ENCODE data around the gene PLA2G10.
"Not testable (repeated sequence)": the region's sequence is repeated elsewhere in the genome, so short reads cannot be mapped to it uniquely, and the experiment has no call there.

Gene PLA2G10, protein sequence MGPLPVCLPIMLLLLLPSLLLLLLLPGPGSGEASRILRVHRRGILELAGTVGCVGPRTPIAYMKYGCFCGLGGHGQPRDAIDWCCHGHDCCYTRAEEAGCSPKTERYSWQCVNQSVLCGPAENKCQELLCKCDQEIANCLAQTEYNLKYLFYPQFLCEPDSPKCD

DNA sequence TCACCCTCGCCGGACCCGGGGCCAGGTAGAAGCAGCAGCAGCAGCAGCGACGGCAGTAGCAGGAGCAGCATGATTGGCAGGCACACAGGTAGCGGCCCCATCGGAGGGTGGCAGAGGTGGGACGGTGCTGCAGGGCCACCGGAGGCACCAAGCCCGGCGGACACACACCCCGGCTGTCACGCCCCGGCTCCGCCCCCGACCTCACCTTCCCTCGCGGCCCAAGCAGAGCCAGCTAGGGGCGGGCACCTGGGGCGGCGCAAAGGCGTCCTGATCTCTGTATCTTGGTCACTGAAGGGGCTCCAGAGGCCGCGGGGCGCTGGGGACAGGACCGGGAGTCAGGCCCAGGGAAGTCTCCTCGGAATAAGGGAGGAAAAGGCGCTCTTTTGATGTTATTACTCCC is at the start of gene PLA2G10:
Gene PLA2G10 (minus strand): TSS at position 180 of the 400 bp plus-strand sequence. CDS start 79 bp downstream, at position 101.
- DNase-seq (ENCODE audit: low spot score) = not testable (repeated sequence)

DNA sequence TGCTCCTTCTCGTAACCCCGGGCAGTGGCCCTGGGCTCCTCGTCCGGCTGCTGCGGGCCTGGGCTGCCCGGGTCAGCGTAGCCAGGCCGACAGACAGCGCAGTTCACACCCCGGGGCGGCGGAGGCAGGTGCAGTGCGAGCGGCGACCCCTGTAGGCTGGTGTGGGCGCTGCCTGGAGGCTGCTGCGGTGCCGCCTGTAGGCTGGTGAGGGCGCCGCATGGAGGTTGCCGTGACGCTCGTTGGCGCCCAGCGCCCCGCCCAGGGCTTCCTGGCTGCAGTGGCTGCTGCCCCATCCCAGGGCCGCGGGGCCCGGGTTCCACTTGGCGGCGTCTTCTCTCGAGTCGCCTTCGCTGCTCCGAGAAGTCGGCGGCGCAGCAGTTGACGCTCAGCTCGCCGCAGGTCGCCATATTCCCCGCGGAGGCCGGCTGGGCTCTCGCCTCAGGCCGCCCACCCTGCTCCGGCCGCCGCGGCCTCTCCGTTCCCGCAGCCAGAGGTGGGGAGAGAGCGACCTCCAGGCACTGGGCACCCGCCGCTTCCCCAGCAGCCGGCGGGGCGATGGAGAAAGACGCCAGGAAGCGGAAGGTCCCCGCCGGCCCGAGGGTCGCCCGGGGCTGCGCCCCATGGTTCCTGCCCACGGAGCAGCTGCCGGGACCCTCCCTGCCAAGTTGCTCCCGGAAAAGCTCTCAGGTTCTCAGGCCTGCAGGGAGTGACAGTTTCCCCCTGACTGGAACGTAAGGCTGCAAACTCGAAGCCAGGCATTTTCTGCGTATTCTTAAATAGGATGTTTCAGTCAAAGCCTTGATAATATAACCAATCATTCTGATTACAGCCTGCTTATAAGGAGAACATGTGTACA is 48.4 kb upstream of the PLA2G10 start, which contains the start of gene NPIPA2:
Gene NPIPA2 (plus strand): TSS at position 261 of the 856 bp plus-strand sequence. CDS start 5,533 bp downstream, outside the sequence.
- DNase-seq (ENCODE audit: low spot score) = not testable (repeated sequence)

DNA sequence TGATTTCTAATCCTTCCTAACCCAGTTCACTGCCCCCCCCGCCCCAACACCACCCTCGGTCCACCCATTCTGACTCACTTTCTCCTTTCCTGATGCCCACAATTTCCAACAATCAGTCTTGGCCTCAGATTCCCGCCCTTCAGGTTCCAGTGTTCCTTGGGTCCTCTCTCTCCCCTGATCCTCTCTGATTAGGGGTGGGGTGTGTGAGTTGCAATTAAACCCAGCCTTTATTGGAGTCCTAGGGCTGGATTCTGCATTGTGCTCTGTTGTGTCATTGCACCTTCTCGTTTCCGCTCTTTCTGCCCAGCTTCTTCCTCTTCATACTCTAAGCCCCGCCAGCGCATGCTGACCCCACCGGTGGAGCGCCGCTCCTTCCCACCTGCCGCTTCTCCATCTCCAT is 47.7 kb upstream of the PLA2G10 start:
- DNase-seq (ENCODE audit: low spot score) = not testable (repeated sequence)

DNA sequence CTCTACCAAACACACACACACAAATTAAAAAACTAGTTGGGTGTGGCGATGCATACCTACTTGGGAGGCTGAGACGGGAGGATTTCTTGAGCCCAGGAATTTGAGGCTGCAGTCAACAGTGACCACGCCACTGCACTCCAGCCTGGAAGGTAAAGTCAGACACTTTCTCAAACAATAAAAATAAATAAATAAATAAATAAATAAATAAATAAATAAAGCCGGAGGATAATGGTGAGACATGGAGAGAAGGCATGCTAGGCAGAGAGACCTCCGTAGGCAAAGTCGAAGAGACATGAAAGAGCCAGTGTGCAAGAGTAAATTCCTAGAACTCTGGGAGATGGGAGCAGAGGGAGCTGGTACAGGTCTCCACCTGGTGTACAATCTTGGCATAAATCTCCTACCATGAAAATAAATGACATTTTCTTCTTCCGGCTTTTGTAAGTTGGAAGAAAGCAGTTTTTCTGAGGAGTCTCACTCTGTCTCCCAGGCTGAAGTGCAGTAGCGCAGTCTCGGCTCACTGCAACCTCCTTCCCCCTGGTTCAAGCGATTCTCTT is 46.8 kb upstream of the PLA2G10 start:
- DNase-seq (ENCODE audit: low spot score) = not testable (repeated sequence)

DNA sequence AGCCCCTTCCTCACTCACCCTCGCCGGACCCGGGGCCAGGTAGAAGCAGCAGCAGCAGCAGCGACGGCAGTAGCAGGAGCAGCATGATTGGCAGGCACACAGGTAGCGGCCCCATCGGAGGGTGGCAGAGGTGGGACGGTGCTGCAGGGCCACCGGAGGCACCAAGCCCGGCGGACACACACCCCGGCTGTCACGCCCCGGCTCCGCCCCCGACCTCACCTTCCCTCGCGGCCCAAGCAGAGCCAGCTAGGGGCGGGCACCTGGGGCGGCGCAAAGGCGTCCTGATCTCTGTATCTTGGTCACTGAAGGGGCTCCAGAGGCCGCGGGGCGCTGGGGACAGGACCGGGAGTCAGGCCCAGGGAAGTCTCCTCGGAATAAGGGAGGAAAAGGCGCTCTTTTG is 39.1 kb upstream of the PLA2G10 start:
- DNase-seq (ENCODE audit: low spot score) = not testable (repeated sequence)

DNA sequence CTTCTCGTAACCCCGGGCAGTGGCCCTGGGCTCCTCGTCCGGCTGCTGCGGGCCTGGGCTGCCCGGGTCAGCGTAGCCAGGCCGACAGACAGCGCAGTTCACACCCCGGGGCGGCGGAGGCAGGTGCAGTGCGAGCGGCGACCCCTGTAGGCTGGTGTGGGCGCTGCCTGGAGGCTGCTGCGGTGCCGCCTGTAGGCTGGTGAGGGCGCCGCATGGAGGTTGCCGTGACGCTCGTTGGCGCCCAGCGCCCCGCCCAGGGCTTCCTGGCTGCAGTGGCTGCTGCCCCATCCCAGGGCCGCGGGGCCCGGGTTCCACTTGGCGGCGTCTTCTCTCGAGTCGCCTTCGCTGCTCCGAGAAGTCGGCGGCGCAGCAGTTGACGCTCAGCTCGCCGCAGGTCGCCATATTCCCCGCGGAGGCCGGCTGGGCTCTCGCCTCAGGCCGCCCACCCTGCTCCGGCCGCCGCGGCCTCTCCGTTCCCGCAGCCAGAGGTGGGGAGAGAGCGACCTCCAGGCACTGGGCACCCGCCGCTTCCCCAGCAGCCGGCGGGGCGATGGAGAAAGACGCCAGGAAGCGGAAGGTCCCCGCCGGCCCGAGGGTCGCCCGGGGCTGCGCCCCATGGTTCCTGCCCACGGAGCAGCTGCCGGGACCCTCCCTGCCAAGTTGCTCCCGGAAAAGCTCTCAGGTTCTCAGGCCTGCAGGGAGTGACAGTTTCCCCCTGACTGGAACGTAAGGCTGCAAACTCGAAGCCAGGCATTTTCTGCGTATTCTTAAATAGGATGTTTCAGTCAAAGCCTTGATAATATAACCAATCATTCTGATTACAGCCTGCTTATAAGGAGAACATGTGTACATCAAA is 9.3 kb upstream of the PLA2G10 start, which contains the start of gene NPIPA3:
Gene NPIPA3 (plus strand): TSS at position 256 of the 856 bp plus-strand sequence. CDS start 5,533 bp downstream, outside the sequence.
- DNase-seq (ENCODE audit: low spot score) = not testable (repeated sequence)

DNA sequence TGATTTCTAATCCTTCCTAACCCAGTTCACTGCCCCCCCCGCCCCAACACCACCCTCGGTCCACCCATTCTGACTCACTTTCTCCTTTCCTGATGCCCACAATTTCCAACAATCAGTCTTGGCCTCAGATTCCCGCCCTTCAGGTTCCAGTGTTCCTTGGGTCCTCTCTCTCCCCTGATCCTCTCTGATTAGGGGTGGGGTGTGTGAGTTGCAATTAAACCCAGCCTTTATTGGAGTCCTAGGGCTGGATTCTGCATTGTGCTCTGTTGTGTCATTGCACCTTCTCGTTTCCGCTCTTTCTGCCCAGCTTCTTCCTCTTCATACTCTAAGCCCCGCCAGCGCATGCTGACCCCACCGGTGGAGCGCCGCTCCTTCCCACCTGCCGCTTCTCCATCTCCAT is 8.6 kb upstream of the PLA2G10 start:
- DNase-seq (ENCODE audit: low spot score) = not testable (repeated sequence)

DNA sequence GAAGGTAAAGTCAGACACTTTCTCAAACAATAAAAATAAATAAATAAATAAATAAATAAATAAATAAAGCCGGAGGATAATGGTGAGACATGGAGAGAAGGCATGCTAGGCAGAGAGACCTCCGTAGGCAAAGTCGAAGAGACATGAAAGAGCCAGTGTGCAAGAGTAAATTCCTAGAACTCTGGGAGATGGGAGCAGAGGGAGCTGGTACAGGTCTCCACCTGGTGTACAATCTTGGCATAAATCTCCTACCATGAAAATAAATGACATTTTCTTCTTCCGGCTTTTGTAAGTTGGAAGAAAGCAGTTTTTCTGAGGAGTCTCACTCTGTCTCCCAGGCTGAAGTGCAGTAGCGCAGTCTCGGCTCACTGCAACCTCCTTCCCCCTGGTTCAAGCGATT is 7.8 kb upstream of the PLA2G10 start:
- not testable (repeated sequence) for DNase-seq (ENCODE audit: low spot score)

DNA sequence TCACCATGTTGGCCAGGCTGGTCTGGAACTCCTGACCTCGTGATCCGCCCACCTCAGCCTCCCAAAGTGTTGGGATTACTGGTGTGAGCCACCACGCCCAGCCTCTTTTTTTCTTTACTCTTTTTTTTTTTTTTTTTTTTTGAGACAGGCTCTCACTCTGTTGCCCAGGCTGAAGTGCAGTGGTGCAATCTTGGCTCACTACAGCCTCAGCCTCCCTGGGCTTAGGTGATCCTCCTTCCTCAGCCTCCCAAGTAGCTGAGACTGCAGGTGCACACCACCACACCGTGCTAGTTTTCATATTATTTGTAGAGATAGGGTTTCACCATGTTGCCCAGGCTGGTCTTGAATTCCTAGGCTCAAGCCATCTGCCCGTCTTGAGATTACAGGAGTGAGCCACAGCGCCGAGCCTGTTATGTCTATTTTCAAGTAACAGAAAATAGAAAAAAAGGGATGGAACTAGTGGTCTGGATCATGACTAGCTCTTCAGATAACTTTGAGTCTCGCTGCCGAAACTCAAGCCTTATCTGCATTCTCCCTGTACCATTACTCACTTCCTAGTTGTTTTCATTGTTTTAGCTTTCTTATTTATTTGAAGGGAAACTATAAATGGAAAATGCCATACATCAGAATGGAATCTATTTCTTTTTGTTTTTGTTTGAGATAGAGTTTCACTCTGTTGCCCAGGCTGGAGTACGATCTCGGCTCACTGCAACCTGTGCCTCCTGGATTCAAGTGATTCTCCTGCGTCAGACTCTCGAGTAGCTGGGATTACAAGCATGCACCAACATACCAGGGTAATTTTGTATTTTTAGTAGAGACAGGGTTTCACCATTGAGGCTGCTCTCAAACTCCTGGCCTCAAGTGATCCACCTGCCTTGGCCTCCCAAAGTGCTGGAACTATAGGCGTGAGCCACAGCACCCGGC is 8.0 kb downstream of the PLA2G10 start:
- DNase-seq (ENCODE audit: low spot score) = not testable (repeated sequence)

DNA sequence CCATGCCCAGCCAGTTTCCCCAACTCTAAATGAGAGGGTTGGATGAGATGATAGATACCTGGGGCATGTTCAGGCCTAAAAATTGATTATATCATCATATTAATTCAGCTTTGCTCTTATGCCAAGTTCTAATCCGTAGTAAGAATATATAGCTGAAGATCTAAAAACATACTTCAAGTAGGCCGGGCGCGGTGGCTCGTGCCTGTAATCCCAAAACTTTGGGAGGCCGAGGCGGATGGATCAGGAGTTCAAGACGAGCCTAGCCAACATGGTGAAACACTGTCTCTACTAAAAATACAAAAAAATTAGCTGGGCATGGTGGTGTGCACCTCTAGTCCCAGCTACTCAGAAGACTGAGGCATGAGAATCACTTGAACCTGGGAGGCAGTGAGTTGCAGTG is 12.0 kb downstream of the PLA2G10 start:
- no peak for DNase-seq (ENCODE audit: low spot score)

DNA sequence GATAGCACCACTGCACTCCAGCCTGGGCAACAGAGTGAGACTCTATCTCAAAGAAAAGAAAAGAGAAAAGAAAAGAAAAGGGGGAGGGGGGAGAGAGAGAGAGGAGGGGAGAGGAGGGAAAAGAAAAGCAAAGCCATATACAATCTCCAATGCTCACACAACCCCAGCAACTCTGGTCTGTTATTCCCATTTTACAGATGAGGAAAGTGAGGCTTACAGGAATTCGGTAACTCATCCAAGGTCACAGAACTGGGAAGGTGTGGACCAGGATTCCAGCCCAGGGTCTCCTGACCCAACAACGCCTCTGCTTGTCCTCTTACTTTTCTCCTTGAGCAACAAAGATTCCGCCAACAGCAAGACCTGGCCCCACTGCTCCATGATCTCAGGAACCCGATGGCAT is 13.0 kb downstream of the PLA2G10 start:
- DNase-seq (ENCODE audit: low spot score) = no peak

DNA sequence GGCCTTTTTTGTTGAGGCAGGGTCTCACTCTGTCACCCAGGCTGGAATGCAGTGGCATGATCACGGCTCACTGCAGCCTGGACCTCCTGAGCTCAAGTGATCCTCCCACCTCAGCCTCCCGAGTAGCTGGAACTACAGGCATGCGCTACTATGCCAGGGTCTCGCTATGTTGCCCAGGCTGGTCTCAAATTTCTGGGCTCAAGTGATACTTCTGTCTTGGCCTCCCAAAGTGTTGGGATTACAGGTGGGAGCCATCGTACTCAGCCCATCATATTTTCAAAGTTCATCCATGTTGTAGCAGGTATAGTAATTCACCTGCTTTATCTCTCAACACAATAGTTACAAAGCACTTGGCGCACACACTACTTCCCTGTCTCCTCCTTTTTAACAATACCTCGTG is 13.7 kb downstream of the PLA2G10 start:
- not testable (repeated sequence) for DNase-seq (ENCODE audit: low spot score)

DNA sequence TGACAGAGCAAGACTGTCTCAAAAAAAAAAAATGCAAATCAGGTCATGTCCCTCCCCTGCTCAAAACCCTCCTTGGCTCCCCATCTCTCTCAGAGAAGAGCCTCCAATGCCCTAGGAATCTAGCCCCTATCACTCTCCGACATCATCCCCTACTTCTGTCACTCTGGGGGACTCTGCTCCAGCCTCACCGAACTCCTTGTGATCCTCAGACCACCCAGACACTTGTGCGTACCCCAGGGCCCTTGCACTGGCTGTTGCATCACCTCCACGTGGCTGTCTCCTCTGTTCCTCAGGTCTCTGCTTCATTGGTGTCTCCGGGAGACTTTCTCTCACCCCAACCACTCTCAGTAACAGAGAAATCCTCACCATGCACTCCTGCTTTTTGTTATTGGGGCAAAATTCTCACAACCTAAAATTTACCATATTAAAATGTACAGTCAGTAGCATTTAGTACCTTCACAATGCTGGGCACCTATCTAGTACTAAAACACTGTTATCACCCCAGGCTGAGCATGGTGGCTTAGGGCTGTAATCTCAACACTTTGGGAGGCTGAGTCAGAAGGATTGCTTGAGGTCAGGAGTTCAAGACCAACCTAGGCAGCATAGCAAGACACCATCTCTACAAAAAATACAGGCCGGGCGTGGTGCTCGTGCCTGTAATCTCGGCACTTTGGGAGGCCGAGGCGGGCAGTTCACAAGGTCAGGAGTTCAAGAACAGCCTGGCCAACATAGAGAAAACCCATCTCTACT is 15.2 kb downstream of the PLA2G10 start:
- no peak for DNase-seq (ENCODE audit: low spot score)

DNA sequence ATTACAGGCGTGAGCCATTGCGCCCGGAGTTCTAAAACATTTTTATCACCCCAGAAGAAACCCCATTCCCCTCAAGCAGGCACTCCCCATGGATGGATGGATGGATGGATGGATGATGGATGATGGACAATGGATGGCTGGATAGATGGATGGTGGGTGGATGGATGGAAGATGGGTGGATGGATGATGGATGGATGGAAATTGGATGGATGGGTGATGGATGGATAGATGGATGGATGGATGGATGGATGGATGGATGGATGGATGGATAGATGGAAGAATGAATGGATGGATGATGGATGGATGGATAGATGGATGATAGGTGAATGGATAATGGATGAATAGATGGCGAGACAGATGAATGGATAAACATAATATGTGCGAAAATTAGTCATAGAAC is 16.5 kb downstream of the PLA2G10 start:
- DNase-seq (ENCODE audit: low spot score) = no peak

DNA sequence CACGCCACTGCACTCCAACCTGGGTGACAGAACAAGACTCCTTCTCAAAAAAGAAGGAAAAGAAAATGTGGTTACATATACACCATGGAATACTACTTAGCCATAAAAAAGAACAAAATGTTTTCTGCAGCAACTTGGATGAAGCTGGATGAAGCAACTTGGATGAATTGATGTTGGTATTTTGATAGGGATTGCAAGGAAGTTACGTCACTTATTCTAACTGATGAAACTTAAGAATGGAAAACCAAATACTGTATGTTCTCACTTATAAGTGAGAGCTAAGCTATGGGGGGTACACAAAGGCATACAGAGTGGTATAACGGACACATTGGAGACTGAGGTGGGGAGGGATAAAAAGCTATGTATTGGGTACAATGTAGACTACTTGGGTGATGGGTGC is 17.5 kb downstream of the PLA2G10 start:
- DNase-seq (ENCODE audit: low spot score) = no peak

DNA sequence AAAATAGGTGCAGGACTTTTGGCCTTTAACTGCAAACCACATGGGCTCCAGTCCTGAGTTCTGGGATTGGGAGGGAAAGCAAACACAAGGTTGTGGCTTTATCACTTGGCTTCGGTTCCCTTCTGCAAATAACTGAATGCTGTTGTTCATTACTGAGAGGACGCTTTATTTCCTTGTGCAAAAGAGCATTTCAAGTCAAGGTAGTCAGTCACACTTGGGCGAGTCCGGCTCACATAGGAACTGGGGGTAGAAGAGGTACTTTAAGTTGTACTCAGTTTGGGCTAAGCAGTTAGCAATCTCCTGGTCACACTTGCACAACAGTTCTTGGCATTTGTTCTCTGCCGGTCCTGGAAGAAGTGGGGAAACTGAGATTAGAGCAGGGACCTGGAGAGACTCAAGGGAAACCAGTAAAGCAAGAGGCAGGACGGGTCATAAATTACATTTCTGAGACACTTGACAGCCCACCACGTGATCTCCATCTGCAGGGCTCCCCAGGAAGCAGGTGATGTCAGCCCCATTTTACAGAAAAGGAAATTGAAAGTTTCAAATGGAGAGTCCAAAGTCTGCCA is 21.6 kb downstream of the PLA2G10 start:
- no peak for DNase-seq (ENCODE audit: low spot score)

DNA sequence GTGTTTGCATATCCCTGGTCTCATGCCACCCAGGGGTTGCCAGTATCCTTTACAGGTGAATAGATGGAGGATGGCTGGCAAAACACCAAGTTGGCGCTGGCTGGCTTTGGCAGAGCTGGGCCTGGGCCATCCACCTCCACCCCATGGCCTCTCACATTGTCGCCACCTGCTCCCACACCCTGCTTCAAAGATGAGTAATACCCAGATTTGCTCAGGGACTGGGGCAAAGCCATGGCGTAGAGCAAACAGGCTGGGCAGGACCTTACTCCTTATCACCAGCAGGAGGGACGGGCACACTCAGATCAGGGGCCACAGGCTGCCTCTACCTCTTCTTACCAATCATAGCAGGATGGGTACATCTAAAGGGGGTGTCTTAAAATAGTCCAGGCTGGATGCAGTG is 24.3 kb downstream of the PLA2G10 start:
- DNase-seq (ENCODE audit: low spot score) = peak; percentile 38

DNA sequence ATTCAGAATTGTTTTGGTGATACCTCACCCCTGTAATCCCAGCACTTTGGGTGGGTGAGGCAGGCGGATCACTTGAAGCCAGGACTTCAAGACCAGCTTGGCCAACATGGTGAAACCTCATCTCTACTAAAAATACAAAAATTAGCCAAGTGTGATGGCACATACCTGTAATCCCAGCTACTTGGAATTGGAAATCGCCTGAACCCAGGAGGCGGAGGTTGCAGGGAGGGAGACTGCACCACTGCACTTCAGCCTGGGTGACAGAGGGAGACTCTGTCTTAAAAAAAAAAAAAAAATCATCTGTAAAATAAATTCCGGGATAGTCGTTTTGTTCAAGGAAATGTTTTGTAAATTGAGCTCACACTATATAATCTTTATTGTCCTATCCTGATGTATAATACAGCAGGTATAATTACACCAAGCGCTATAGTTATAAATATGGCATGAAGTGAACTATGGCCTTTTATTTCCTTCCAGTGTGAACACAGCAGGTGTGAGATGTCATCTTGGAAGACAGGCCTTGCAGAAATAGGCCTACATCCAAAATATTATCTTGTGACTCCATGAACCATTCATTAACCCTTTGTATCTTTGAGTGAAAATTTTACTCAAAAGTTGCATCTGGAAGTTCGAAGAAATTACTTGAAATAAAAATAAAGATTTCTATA is 25.4 kb downstream of the PLA2G10 start:
- DNase-seq (ENCODE audit: low spot score) = no peak
